Prostate gland (tissue), 2 donors: ENCODE measurements around the gene GINS2. TPM values are rescaled to one million over a fixed set of nuclear protein-coding genes. Genes with fewer than 3 reads are reported as not detected.

ENCODE experiments used
- DNase-seq: peaks from one replicate; pipeline ENCODE4 v3.0.0-alpha.2; 2019; ENCODE audit warnings: low spot score
- H3K27ac ChIP-seq, 2 donors: fragments of 200-600 bp; sonication (generic); 2 replicates each; pipeline ENCODE4 v1.5.1; 2017 to 2019
- H3K27me3 ChIP-seq: fragments of 200-600 bp; sonication (generic); replicated peaks from 2 replicates; pipeline ENCODE4 v1.5.1; 2019; ENCODE audit not compliant: insufficient read depth
- H3K36me3 ChIP-seq, 2 donors: fragments of 200-600 bp; sonication (generic); 1 replicate in 1 of 2; 2 replicates in 1 of 2; pipeline versions ENCODE4 v1.5.1 to v1.8.1; 2017 to 2019
- H3K4me1 ChIP-seq: fragments of 200-600 bp; sonication (generic); replicated peaks from 2 replicates; pipeline ENCODE4 v1.5.1; 2019
- H3K4me3 ChIP-seq, 2 donors: fragments of 200-600 bp; sonication (generic); 2 replicates each; pipeline ENCODE4 v1.5.1; 2017 to 2019
- H3K9me3 ChIP-seq: fragments of 200-600 bp; sonication (generic); 2 replicates; pipeline ENCODE4 v1.5.1; 2017
- CTCF ChIP-seq, 4 experiments: fragments of 200-600 bp in 2 of 4; fragments of 450-650 bp in 2 of 4; sonication (generic) in 2 of 4; IDR thresholded peaks; 1 replicate in 3 of 4; 2 replicates in 1 of 4; pipeline ENCODE4 v1.5.1; 2016 to 2019; ENCODE audit warnings: antibody characterized with exemption in 4 of 4, mild to moderate bottlenecking in 2 of 4, moderate library complexity in 2 of 4
- POLR2A ChIP-seq: fragments of 450-650 bp; IDR thresholded peaks from one replicate; pipeline ENCODE4 v1.6.1; 2016; ENCODE audit warnings: antibody characterized with exemption, mild to moderate bottlenecking
- POLR2AphosphoS5 ChIP-seq: sonication (generic); formaldehyde crosslinking; IDR thresholded peaks from one replicate; pipeline ENCODE4 v1.6.1; 2017; ENCODE audit warnings: antibody characterized with exemption
- WGBS: methylation state at CpG from one replicate; pipeline ENCODE4 v1.1.5; 2018; 5-methylcytosine and 5-hydroxymethylcytosine counted together
- intact Hi-C: fragments of 100-400 bp; cut with DNase I; formaldehyde crosslinking; loops from one replicate; pipeline ENCODE4 v1.14.2; 2022
- total RNA-seq, 2 donors: library from RNA; depleted of rRNA; stranded (reverse); fragments of >200 nt; gene quantifications; one replicate each; pipeline ENCODE4 v1.1.0, GENCODE V29; 2016

GINS2 gene
- total RNA-seq, 2 donors from 2014 or later: 4.5 to 6.2 TPM

- no peaks in the 10 kb centered on the region for H3K9me3 ChIP-seq
- H3K36me3 ChIP-seq: peaks cover 0 to 18% of the 10 kb centered on the region in 2 donors
- peaks cover 23% of the 10 kb centered on the region for H3K4me1 ChIP-seq
- no peak overlapping the region for H3K4me3 ChIP-seq
- WGBS: 34% methylated on average over 29 of the region's 35 CpGs
- DNase-seq: no peak
- TF ChIP-seq CTCF (IDR thresholded peaks at IDR 0.05) (peak in 1 of 4 experiments; percentile 8), POLR2A (no peak)
- no peaks in the 10 kb centered on the region for H3K27me3 ChIP-seq
- intact Hi-C loops: no loop called here
- H3K27ac ChIP-seq: peak overlapping the region; percentile 65 to 66
Measured at GRCh38 chr16:85652431-85653221, 36.1 kb downstream of the GINS2 start.

GRCh38 chr16:85651629-85652430 is 36.9 kb downstream of the GINS2 start:
- no peaks in the 10 kb centered on the region for H3K9me3 ChIP-seq
- no peaks in the 10 kb centered on the region for H3K27me3 ChIP-seq
- peaks cover 0 to 12% of the 10 kb centered on the region in 2 donors for H3K36me3 ChIP-seq
- peak overlapping the region in 1 of 2 donors; percentile 65 for H3K27ac ChIP-seq
- no peak for DNase-seq
- no peak overlapping the region for H3K4me3 ChIP-seq
- H3K4me1 ChIP-seq: peaks cover 23% of the 10 kb centered on the region
- 60% methylated on average over 25 of the region's 27 CpGs for WGBS
- intact Hi-C loops: no loop called here
- no peak for TF ChIP-seq POLR2AphosphoS5
- no peak for TF ChIP-seq POLR2A
- TF ChIP-seq CTCF (IDR thresholded peaks at IDR 0.05): no peak

GRCh38 chr16:85650844-85651628 is 37.7 kb downstream of the GINS2 start:
- H3K9me3 ChIP-seq: no peaks in the 10 kb centered on the region
- peaks cover 0 to 4% of the 10 kb centered on the region in 2 donors for H3K36me3 ChIP-seq
- intact Hi-C loops: no loop called here
- no peak overlapping the region for H3K4me3 ChIP-seq
- no peaks in the 10 kb centered on the region for H3K27me3 ChIP-seq
- H3K27ac ChIP-seq: no peak overlapping the region
- no peak for TF ChIP-seq CTCF (IDR thresholded peaks at IDR 0.05)
- DNase-seq: no peak
- 30% methylated on average over 24 of the region's 42 CpGs for WGBS
- H3K4me1 ChIP-seq: peaks cover 23% of the 10 kb centered on the region

- peaks cover 26% of the 10 kb centered on the region for H3K4me1 ChIP-seq
- intact Hi-C loops: no loop called here
Measured at GRCh38 chr16:85650135-85650843, 38.5 kb downstream of the GINS2 start.

More at GRCh38 chr16:85650135-85650843, 38.5 kb downstream of the GINS2 start:
- no peak for TF ChIP-seq POLR2A
- TF ChIP-seq POLR2AphosphoS5: no peak
- TF ChIP-seq CTCF (IDR thresholded peaks at IDR 0.05): no peak
- WGBS: 91% methylated on average over 35 of the region's 39 CpGs
- Histone ChIP-seq H3K9me3 (no peaks in the 10 kb centered on the region), H3K27me3 (no peaks in the 10 kb centered on the region), H3K36me3 (no peaks in the 10 kb centered on the region), H3K4me3 (no peak overlapping the region), H3K27ac (no peak overlapping the region)
- no peak for DNase-seq
